ENCODE measurements around the gene BRSK1.

Gene BRSK1

GRCh38 chr19:55299991-55300390, 16.2 kb downstream of the BRSK1 start:
- Mint-ChIP-seq H3K9me3 (no peaks in the 10 kb centered on the region), H3K4me3 (no peak overlapping the region), H3K36me3 (no peaks in the 10 kb centered on the region), H3K27me3 (peaks cover 5 to 6% of the 10 kb centered on the region in 2 donors), H3K4me1 (peaks cover 2 to 13% of the 10 kb centered on the region in 2 donors), H3K27ac (no peak overlapping the region)
- DNase-seq (no peak), ATAC-seq (replicated peaks) (no peak)

- H3K27me3 Mint-ChIP-seq: peaks cover 5 to 6% of the 10 kb centered on the region in 2 donors
- peaks cover 3 to 13% of the 10 kb centered on the region in 2 donors for H3K4me1 Mint-ChIP-seq
- peaks cover 0 to 3% of the 10 kb centered on the region in 2 donors for H3K36me3 Mint-ChIP-seq
- no peak for ATAC-seq (replicated peaks)
- H3K27ac Mint-ChIP-seq: peak overlapping the region; percentile 78
- peak overlapping the region; percentile 90 to 96 for H3K4me3 Mint-ChIP-seq
- H3K9me3 Mint-ChIP-seq: peaks cover 0 to 2% of the 10 kb centered on the region in 2 donors
- DNase-seq: no peak
Measured at GRCh38 chr19:55300886-55301458, 17.2 kb downstream of the BRSK1 start.

- Mint-ChIP-seq H3K9me3 (peaks cover 0 to 2% of the 10 kb centered on the region in 2 donors), H3K27me3 (peaks cover 5 to 6% of the 10 kb centered on the region in 2 donors), H3K27ac (peak overlapping the region; percentile 78), H3K4me1 (peaks cover 3 to 13% of the 10 kb centered on the region in 2 donors), H3K36me3 (peaks cover 0 to 3% of the 10 kb centered on the region in 2 donors), H3K4me3 (peak overlapping the region; percentile 90 to 96)
- DNase-seq (peak; percentile 90), ATAC-seq (replicated peaks) (peak; percentile 94)
Measured at GRCh38 chr19:55301459-55302317, 17.9 kb downstream of the BRSK1 start.

- ATAC-seq (replicated peaks) (no peak), DNase-seq (no peak)
- H3K4me1 Mint-ChIP-seq: peaks cover 3 to 13% of the 10 kb centered on the region in 2 donors
- H3K27ac Mint-ChIP-seq: peak overlapping the region; percentile 78
- H3K36me3 Mint-ChIP-seq: peaks cover 0 to 3% of the 10 kb centered on the region in 2 donors
- peaks cover 5 to 6% of the 10 kb centered on the region in 2 donors for H3K27me3 Mint-ChIP-seq
- peaks cover 0 to 2% of the 10 kb centered on the region in 2 donors for H3K9me3 Mint-ChIP-seq
- peak overlapping the region; percentile 90 to 96 for H3K4me3 Mint-ChIP-seq
Measured at GRCh38 chr19:55302318-55302703, 18.5 kb downstream of the BRSK1 start.

GRCh38 chr19:55303477-55303876, 19.7 kb downstream of the BRSK1 start:
- no peak overlapping the region for H3K4me3 Mint-ChIP-seq
- DNase-seq: no peak
- H3K4me1 Mint-ChIP-seq: peaks cover 3 to 13% of the 10 kb centered on the region in 2 donors
- peaks cover 5 to 6% of the 10 kb centered on the region in 2 donors for H3K27me3 Mint-ChIP-seq
- peaks cover 0 to 3% of the 10 kb centered on the region in 2 donors for H3K36me3 Mint-ChIP-seq
- ATAC-seq (replicated peaks): no peak
- peaks cover 0 to 2% of the 10 kb centered on the region in 2 donors for H3K9me3 Mint-ChIP-seq
- H3K27ac Mint-ChIP-seq: no peak overlapping the region

GRCh38 chr19:55304279-55304978, 20.6 kb downstream of the BRSK1 start:
- DNase-seq: no peak
- Mint-ChIP-seq H3K9me3 (peaks cover 0 to 2% of the 10 kb centered on the region in 2 donors), H3K27me3 (peaks cover 5 to 6% of the 10 kb centered on the region in 2 donors), H3K4me3 (no peak overlapping the region), H3K27ac (no peak overlapping the region), H3K36me3 (peaks cover 0 to 3% of the 10 kb centered on the region in 2 donors), H3K4me1 (peaks cover 3 to 13% of the 10 kb centered on the region in 2 donors)
- ATAC-seq (replicated peaks): no peak

- no peak for DNase-seq
- peaks cover 0 to 2% of the 10 kb centered on the region in 2 donors for H3K9me3 Mint-ChIP-seq
- peaks cover 3 to 13% of the 10 kb centered on the region in 2 donors for H3K4me1 Mint-ChIP-seq
- H3K4me3 Mint-ChIP-seq: no peak overlapping the region
- H3K27me3 Mint-ChIP-seq: peaks cover under 1 to 2% of the 10 kb centered on the region in 2 donors
- ATAC-seq (replicated peaks): no peak
- no peak overlapping the region for H3K27ac Mint-ChIP-seq
- H3K36me3 Mint-ChIP-seq: peaks cover 0 to 3% of the 10 kb centered on the region in 2 donors
Measured at GRCh38 chr19:55304980-55305379, 21.2 kb downstream of the BRSK1 start.

GRCh38 chr19:55305491-55305890, 21.7 kb downstream of the BRSK1 start:
- Mint-ChIP-seq H3K36me3 (peaks cover 3 to 5% of the 10 kb centered on the region in 2 donors), H3K27ac (no peak overlapping the region), H3K4me1 (peaks cover 3 to 13% of the 10 kb centered on the region in 2 donors), H3K4me3 (no peak overlapping the region), H3K9me3 (peaks cover 0 to 2% of the 10 kb centered on the region in 2 donors), H3K27me3 (no peaks in the 10 kb centered on the region)
- ATAC-seq (replicated peaks): peak; percentile 61 to 66
- no peak for DNase-seq

GRCh38 chr19:55305983-55306562, 22.3 kb downstream of the BRSK1 start:
- ATAC-seq (replicated peaks): no peak
- H3K4me3 Mint-ChIP-seq: no peak overlapping the region
- peaks cover 0 to 2% of the 10 kb centered on the region in 2 donors for H3K9me3 Mint-ChIP-seq
- no peak for DNase-seq
- no peak overlapping the region for H3K27ac Mint-ChIP-seq
- peaks cover 3 to 13% of the 10 kb centered on the region in 2 donors for H3K4me1 Mint-ChIP-seq
- H3K27me3 Mint-ChIP-seq: no peaks in the 10 kb centered on the region
- peaks cover 3 to 5% of the 10 kb centered on the region in 2 donors for H3K36me3 Mint-ChIP-seq

- H3K4me3 Mint-ChIP-seq: no peak overlapping the region
- no peak overlapping the region for H3K27ac Mint-ChIP-seq
- DNase-seq: no peak
- no peak for ATAC-seq (replicated peaks)
- H3K9me3 Mint-ChIP-seq: peaks cover 0 to 2% of the 10 kb centered on the region in 2 donors
- no peaks in the 10 kb centered on the region for H3K27me3 Mint-ChIP-seq
- H3K36me3 Mint-ChIP-seq: peaks cover 3 to 5% of the 10 kb centered on the region in 2 donors
- H3K4me1 Mint-ChIP-seq: peaks cover 2 to 8% of the 10 kb centered on the region in 2 donors
Measured at GRCh38 chr19:55306712-55307111, 22.9 kb downstream of the BRSK1 start.

GRCh38 chr19:55308281-55308680, 24.5 kb downstream of the BRSK1 start:
- peaks cover 0 to 2% of the 10 kb centered on the region in 2 donors for H3K9me3 Mint-ChIP-seq
- DNase-seq: no peak
- no peaks in the 10 kb centered on the region for H3K27me3 Mint-ChIP-seq
- peaks cover 0 to 2% of the 10 kb centered on the region in 2 donors for H3K4me1 Mint-ChIP-seq
- ATAC-seq (replicated peaks): no peak
- H3K27ac Mint-ChIP-seq: no peak overlapping the region
- H3K36me3 Mint-ChIP-seq: peaks cover 3 to 5% of the 10 kb centered on the region in 2 donors
- no peak overlapping the region for H3K4me3 Mint-ChIP-seq

- Mint-ChIP-seq H3K4me3 (no peak overlapping the region), H3K36me3 (peaks cover 3 to 5% of the 10 kb centered on the region in 2 donors), H3K27ac (no peak overlapping the region), H3K27me3 (no peaks in the 10 kb centered on the region), H3K4me1 (peaks cover 0 to 2% of the 10 kb centered on the region in 2 donors), H3K9me3 (peaks cover 0 to 2% of the 10 kb centered on the region in 2 donors)
- DNase-seq (no peak), ATAC-seq (replicated peaks) (no peak)
Measured at GRCh38 chr19:55309448-55309847, 25.7 kb downstream of the BRSK1 start.

GRCh38 chr19:55310498-55310897, 26.7 kb downstream of the BRSK1 start:
- DNase-seq: no peak
- H3K27me3 Mint-ChIP-seq: no peaks in the 10 kb centered on the region
- no peak overlapping the region for H3K27ac Mint-ChIP-seq
- no peak overlapping the region for H3K4me3 Mint-ChIP-seq
- peaks cover 3% of the 10 kb centered on the region in 2 donors for H3K36me3 Mint-ChIP-seq
- no peak for ATAC-seq (replicated peaks)
- H3K4me1 Mint-ChIP-seq: no peaks in the 10 kb centered on the region
- H3K9me3 Mint-ChIP-seq: no peaks in the 10 kb centered on the region

GRCh38 chr19:55311397-55311796, 27.6 kb downstream of the BRSK1 start:
- Mint-ChIP-seq H3K27ac (no peak overlapping the region), H3K9me3 (no peaks in the 10 kb centered on the region), H3K36me3 (peaks cover 3% of the 10 kb centered on the region in 2 donors), H3K4me1 (no peaks in the 10 kb centered on the region), H3K27me3 (no peaks in the 10 kb centered on the region), H3K4me3 (no peak overlapping the region)
- ATAC-seq (replicated peaks) (no peak), DNase-seq (no peak)

Data from stimulated activated naive B cell treated with anti-CD40 and anti-IgM and Interleukin-4, amounts not matched to agents 10 μg/mL and 1 μg/mL and 100 μg/mL, for 72 hours (primary cell).